H9 (cell line): ENCODE results near the gene ROCK2. TPM values are rescaled to one million over a fixed set of nuclear protein-coding genes. Genes with fewer than 3 reads are reported as not detected.

Experiments
- DNase-seq: peaks from one replicate; pipeline ENCODE4 v3.0.0-alpha.2; 2017
- H2AFZ ChIP-seq: one replicate; pipeline ENCODE4 v1.6.1; 2013; ENCODE audit warnings: mild to moderate bottlenecking, low read length, control low read depth, moderate library complexity
- H2AK5ac ChIP-seq: 2 replicates; pipeline ENCODE4 v1.6.1; 2013; ENCODE audit warnings: low read length, control low read depth, mixed read lengths; ENCODE audit not compliant: insufficient read length
- H2BK120ac ChIP-seq: one replicate; pipeline ENCODE4 v1.6.1; 2013; ENCODE audit warnings: low read depth, mild to moderate bottlenecking, low read length, control low read depth, inconsistent platforms; ENCODE audit not compliant: poor library complexity, severe bottlenecking
- H2BK12ac ChIP-seq: 2 replicates; pipeline ENCODE4 v1.6.1; 2013; ENCODE audit warnings: low read length, control low read depth, mixed read lengths, low read depth; ENCODE audit not compliant: insufficient read length
- H2BK15ac ChIP-seq: 2 replicates; pipeline ENCODE4 v1.6.1; 2013; ENCODE audit warnings: low read depth, low read length, control low read depth
- H2BK20ac ChIP-seq: one replicate; pipeline ENCODE4 v1.6.1; 2013; ENCODE audit warnings: low read depth, mild to moderate bottlenecking, low read length, control low read depth, inconsistent platforms; ENCODE audit not compliant: poor library complexity, severe bottlenecking
- H2BK5ac ChIP-seq: 2 replicates; pipeline ENCODE4 v1.6.1; 2013; ENCODE audit warnings: low read length, control low read depth, mixed read lengths; ENCODE audit not compliant: insufficient read length
- H3K14ac ChIP-seq: 2 replicates; pipeline ENCODE4 v1.6.1; 2013; ENCODE audit warnings: low read length, control low read depth; ENCODE audit not compliant: insufficient read depth
- H3K18ac ChIP-seq: 2 replicates; pipeline ENCODE4 v1.6.1; 2013; ENCODE audit warnings: low read depth, mild to moderate bottlenecking, mixed read lengths, low read length, control low read depth; ENCODE audit not compliant: insufficient read length
- H3K23ac ChIP-seq: 2 replicates; pipeline ENCODE4 v1.6.1; 2013; ENCODE audit warnings: low read length, control low read depth, mixed read lengths, low read depth; ENCODE audit not compliant: insufficient read length
- H3K23me2 ChIP-seq: 2 replicates; pipeline ENCODE4 v1.6.1; 2013; ENCODE audit warnings: low read depth, mild to moderate bottlenecking, mixed read lengths, low read length, control low read depth; ENCODE audit not compliant: insufficient read length, poor library complexity, severe bottlenecking
- H3K27ac ChIP-seq: 2 replicates; pipeline ENCODE4 v1.5.1; 2013; ENCODE audit warnings: low read length, control low read depth, mixed read lengths, low read depth; ENCODE audit not compliant: insufficient read length
- H3K27me3 ChIP-seq: 2 replicates; pipeline ENCODE4 v1.6.1; 2013; ENCODE audit warnings: low read length, control low read depth, inconsistent platforms; ENCODE audit not compliant: insufficient read depth
- H3K4ac ChIP-seq: 2 replicates; pipeline ENCODE4 v1.6.1; 2013; ENCODE audit warnings: low read depth, mild to moderate bottlenecking, control low read depth, inconsistent platforms, low read length, moderate library complexity
- H3K4me1 ChIP-seq: 2 replicates; pipeline ENCODE4 v1.6.1; 2013; ENCODE audit warnings: low read length, control low read depth, inconsistent platforms; ENCODE audit not compliant: insufficient read depth
- H3K4me2 ChIP-seq: 2 replicates; pipeline ENCODE4 v1.6.1; 2013; ENCODE audit warnings: low read length, control low read depth, mixed read lengths; ENCODE audit not compliant: insufficient read length, insufficient read depth
- H3K56ac ChIP-seq: 2 replicates; pipeline ENCODE4 v1.6.1; 2013; ENCODE audit warnings: low read depth, mild to moderate bottlenecking, mixed read lengths, low read length, control low read depth; ENCODE audit not compliant: insufficient read length
- H3K79me1 ChIP-seq: 2 replicates; pipeline ENCODE4 v1.6.1; 2013; ENCODE audit warnings: low read depth, mild to moderate bottlenecking, moderate library complexity, low read length, control low read depth, inconsistent platforms; ENCODE audit not compliant: insufficient read depth, poor library complexity, severe bottlenecking
- H3K79me2 ChIP-seq: 2 replicates; pipeline ENCODE4 v1.6.1; 2013; ENCODE audit warnings: low read length, control low read depth, inconsistent platforms; ENCODE audit not compliant: insufficient read depth
- H3K9ac ChIP-seq: 2 replicates; pipeline ENCODE4 v1.6.1; 2013; ENCODE audit warnings: low read length, control low read depth, mixed read lengths; ENCODE audit not compliant: insufficient read length; ENCODE audit errors: extremely low read depth
- H3K9me3 ChIP-seq: one replicate; pipeline ENCODE4 v1.6.1; 2013; ENCODE audit warnings: low read depth, low read length, inconsistent platforms; ENCODE audit not compliant: control insufficient read depth
- H3T11ph ChIP-seq: one replicate; pipeline ENCODE4 v1.6.1; 2013; ENCODE audit warnings: mild to moderate bottlenecking, low read length, control low read depth, inconsistent platforms
- H4K20me1 ChIP-seq: one replicate; pipeline ENCODE4 v1.6.1; 2013; ENCODE audit not compliant: control insufficient read depth, insufficient read length, insufficient read depth
- H4K5ac ChIP-seq: 2 replicates; pipeline ENCODE4 v1.6.1; 2013; ENCODE audit warnings: low read depth, mild to moderate bottlenecking, mixed read lengths, low read length, control low read depth; ENCODE audit not compliant: insufficient read length
- H4K8ac ChIP-seq: replicated peaks from 2 replicates; pipeline ENCODE4 v1.6.1; 2013; ENCODE audit warnings: low read length, control low read depth, mixed read lengths, low read depth; ENCODE audit not compliant: insufficient read length
- H4K91ac ChIP-seq: 2 replicates; pipeline ENCODE4 v1.6.1; 2013; ENCODE audit warnings: low read depth, mild to moderate bottlenecking, moderate library complexity, mixed read lengths, low read length, control low read depth; ENCODE audit not compliant: insufficient read length
- H3K27ac Mint-ChIP-seq, 3 experiments: 2 replicates in 2 of 3; 3 replicates in 1 of 3; pipeline ENCODE4 v1.8.0; 2020 to 2021; ENCODE audit warnings: mixed read lengths in 3 of 3, mild to moderate bottlenecking in 1 of 3, moderate library complexity in 1 of 3
- H3K27me3 Mint-ChIP-seq: 2 replicates; pipeline ENCODE4 v1.8.0; 2021; ENCODE audit warnings: low read depth, mild to moderate bottlenecking, moderate library complexity, mixed read lengths
- H3K36me3 Mint-ChIP-seq, 3 experiments: 2 replicates in 2 of 3; 3 replicates in 1 of 3; pipeline ENCODE4 v1.8.0; 2020 to 2021; ENCODE audit warnings: low read depth in 3 of 3, mixed read lengths in 3 of 3; ENCODE audit not compliant: insufficient read depth in 1 of 3
- H3K4me1 Mint-ChIP-seq, 2 experiments: 2 replicates each; pipeline ENCODE4 v1.8.0; 2020; ENCODE audit warnings: mixed read lengths in 2 of 2
- H3K4me3 Mint-ChIP-seq, 2 experiments: 2 replicates in 1 of 2; 3 replicates in 1 of 2; pipeline ENCODE4 v1.8.0; 2020 to 2021; ENCODE audit warnings: mild to moderate bottlenecking in 2 of 2, mixed read lengths in 2 of 2, moderate library complexity in 1 of 2
- H3K9me3 Mint-ChIP-seq, 2 experiments: 2 replicates in 1 of 2; 3 replicates in 1 of 2; pipeline ENCODE4 v1.8.0; 2020; ENCODE audit warnings: mild to moderate bottlenecking in 2 of 2, mixed read lengths in 2 of 2, moderate library complexity in 1 of 2
- CTCF ChIP-seq: fragments of 200-600 bp; sonication (generic); conservative IDR thresholded peaks from 3 replicates; pipeline ENCODE4 v1.8.0; 2021; ENCODE audit warnings: antibody characterized with exemption, mild to moderate bottlenecking
- WGBS: extraction: QIAGEN DNeasy Blood & Tissue Kit; methylation state at CpG from one replicate; pipeline ENCODE4 v1.1.7; 2013; ENCODE audit warnings: missing lambda C conversion rate, low lambda C conversion rate, mixed read lengths; ENCODE audit not compliant: insufficient read length; ENCODE audit errors: extremely low coverage; 5-methylcytosine and 5-hydroxymethylcytosine counted together
- total RNA-seq: library from RNA; stranded (reverse); gene quantifications from 2 replicates; pipeline ENCODE4 v1.2.1, GENCODE V29; 2021

Gene ROCK2
- total RNA-seq, 1 experiment from 2014 or later, result 33.2 TPM

DNA sequence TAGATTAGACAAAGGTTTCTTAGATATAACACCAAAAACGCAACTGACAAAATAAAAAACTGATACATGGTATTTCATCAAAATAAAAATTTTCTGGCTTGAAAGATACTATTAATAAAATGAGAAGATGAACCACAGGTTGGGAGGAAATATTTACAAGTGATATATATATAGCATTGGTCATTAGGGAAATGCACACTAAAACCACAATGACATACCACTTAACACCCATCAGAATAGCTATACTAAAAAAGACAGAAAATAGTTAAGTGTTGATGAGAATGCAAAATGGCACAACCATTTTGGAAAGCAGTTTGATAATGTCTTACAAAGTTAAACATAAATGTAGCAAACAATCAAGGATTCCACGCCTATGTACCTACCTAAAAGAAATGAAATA is 105.3 kb downstream of the ROCK2 start:
- no peak overlapping the region for H4K5ac ChIP-seq
- H3K56ac ChIP-seq, result no peak overlapping the region
- no peak overlapping the region for H3K4ac ChIP-seq
- no peak overlapping the region for H2BK15ac ChIP-seq
- H3K9me3 Mint-ChIP-seq, result no peaks in the 10 kb centered on the region
- no peak overlapping the region for H2BK20ac ChIP-seq
- H4K20me1 ChIP-seq, result no peaks in the 10 kb centered on the region
- H2AK5ac ChIP-seq, result no peak overlapping the region
- WGBS, result no CpG with 5 or more reads among the region's 2 CpGs
- H3K4me1 ChIP-seq, result no peaks in the 10 kb centered on the region
- TF ChIP-seq CTCF, result no peak
- H2BK12ac ChIP-seq, result no peak overlapping the region
- no peaks in the 10 kb centered on the region for H3K79me1 ChIP-seq
- no peaks in the 10 kb centered on the region for H3K27me3 ChIP-seq
- no peak overlapping the region for H2BK5ac ChIP-seq
- H3K14ac ChIP-seq, result no peak overlapping the region
- no peak overlapping the region for H3K4me2 ChIP-seq
- no peak overlapping the region for H3K9ac ChIP-seq
- no peak overlapping the region for H3T11ph ChIP-seq
- H4K8ac ChIP-seq, result no peak overlapping the region
- no peak for DNase-seq
- H3K23ac ChIP-seq, result no peak overlapping the region
- H2BK120ac ChIP-seq, result no peak overlapping the region
- H4K91ac ChIP-seq, result no peak overlapping the region
- H2AFZ ChIP-seq, result no peak overlapping the region
- no peak overlapping the region for H3K4me3 Mint-ChIP-seq
- H3K23me2 ChIP-seq, result no peaks in the 10 kb centered on the region
- H3K4me1 Mint-ChIP-seq, result peaks cover 8 to 14% of the 10 kb centered on the region in 2 experiments
- no peaks in the 10 kb centered on the region for H3K79me2 ChIP-seq
- H3K27ac Mint-ChIP-seq, result no peak overlapping the region
- no peaks in the 10 kb centered on the region for H3K9me3 ChIP-seq
- no peaks in the 10 kb centered on the region; a peak in 1 of 7 replicates for H3K36me3 Mint-ChIP-seq
- H3K27ac ChIP-seq, result no peak overlapping the region
- no peaks in the 10 kb centered on the region for H3K27me3 Mint-ChIP-seq
- no peak overlapping the region for H3K18ac ChIP-seq
